Esophagus squamous epithelium (tissue), 5 donors: ENCODE measurements around the gene TP53RK. TPM values are rescaled to one million over a fixed set of nuclear protein-coding genes. Genes with fewer than 3 reads are reported as not detected.
"Not testable (repeated sequence)": the region's sequence is repeated elsewhere in the genome, so short reads cannot be mapped to it uniquely, and the experiment has no call there.

Source experiments
- DNase-seq: peaks from one replicate; lab custom pipeline; 2025; lab: John Stamatoyannopoulos, UW
- H3K27ac ChIP-seq, 4 donors: fragments of 200-600 bp; sonication (generic); one replicate each; pipeline ENCODE4 v1.5.1; 2016 to 2019; ENCODE audit warnings: mild to moderate bottlenecking in 1 of 4
- H3K27me3 ChIP-seq, 4 donors: fragments of 200-600 bp; sonication (generic); 1 replicate in 3 of 4; 2 replicates in 1 of 4; pipeline versions ENCODE4 v1.5.1 to v1.6.0; 2017 to 2021; ENCODE audit warnings: antibody characterized with exemption in 1 of 4
- H3K36me3 ChIP-seq, 3 donors: fragments of 200-600 bp; sonication (generic); one replicate each; pipeline ENCODE4 v1.5.1; 2016 to 2019
- H3K4me1 ChIP-seq, 3 donors: fragments of 200-600 bp; sonication (generic); one replicate each; pipeline ENCODE4 v1.5.1; 2017 to 2019
- H3K4me3 ChIP-seq, 4 donors: fragments of 200-600 bp; sonication (generic); 1 replicate in 3 of 4; 2 replicates in 1 of 4; pipeline ENCODE4 v1.5.1; 2016 to 2019; ENCODE audit warnings: mild to moderate bottlenecking in 2 of 4, moderate library complexity in 1 of 4
- H3K9me3 ChIP-seq, 3 donors: fragments of 200-600 bp; sonication (generic); one replicate each; pipeline ENCODE4 v1.5.1; 2016 to 2019
- CTCF ChIP-seq, 6 experiments: fragments of 450-650 bp in 4 of 6; fragments of 200-600 bp in 2 of 6; sonication (generic) in 2 of 6; IDR thresholded peaks; one replicate each; pipeline ENCODE4 v1.5.1; 2016 to 2019; ENCODE audit warnings: antibody characterized with exemption in 6 of 6, mild to moderate bottlenecking in 4 of 6, moderate library complexity in 4 of 6
- POLR2A ChIP-seq, 4 donors: fragments of 450-650 bp; IDR thresholded peaks; one replicate each; pipeline ENCODE4 v1.6.1; 2017; ENCODE audit warnings: antibody characterized with exemption in 4 of 4, mild to moderate bottlenecking in 4 of 4, moderate library complexity in 3 of 4
- WGBS, 2 donors: methylation state at CpG; one replicate each; pipeline ENCODE4 v1.1.5; 2018; 5-methylcytosine and 5-hydroxymethylcytosine counted together
- intact Hi-C: fragments of 100-400 bp; cut with DNase I; formaldehyde crosslinking; loops from one replicate; pipeline ENCODE4 v1.15.0; 2022
- total RNA-seq, 4 donors: library from RNA; depleted of rRNA; stranded (reverse); fragments of >200 nt; gene quantifications; one replicate each; pipeline ENCODE4 v1.1.0, GENCODE V29; 2016
- donor health status: DM: yes; HTN: yes; CAD: no.

TP53RK gene
- total RNA-seq, 4 donors from 2014 or later: 14.3 to 20.2 (median 17.1) TPM

GRCh38 chr20:46682063-46682821, 7.0 kb downstream of the TP53RK start:
- intact Hi-C loops: no loop called here
- H3K4me1 ChIP-seq: peaks cover 8 to 56% (median 19%) of the 10 kb centered on the region in 3 donors
- DNase-seq: no peak

GRCh38 chr20:46681032-46681854, 8.0 kb downstream of the TP53RK start:
- peak; percentile 61 to 81 (median 80) for TF ChIP-seq CTCF (IDR thresholded peaks at IDR 0.05)
- no peak for TF ChIP-seq POLR2A (IDR thresholded peaks at IDR 0.05)
- WGBS, 2 donors: 41 to 47% methylated on average over 14 of the region's 14 CpGs
- Histone ChIP-seq H3K27ac (no peak overlapping the region), H3K4me1 (peaks cover 7 to 46% (median 16%) of the 10 kb centered on the region in 3 donors), H3K9me3 (no peaks in the 10 kb centered on the region), H3K27me3 (no peaks in the 10 kb centered on the region), H3K4me3 (no peak overlapping the region), H3K36me3 (peaks cover 0 to 11% (median 4%) of the 10 kb centered on the region in 3 donors)
- intact Hi-C loops: no loop called here
- DNase-seq: no peak

More at GRCh38 chr20:46682063-46682821, 7.0 kb downstream of the TP53RK start:
- TF ChIP-seq CTCF (IDR thresholded peaks at IDR 0.05): no peak
- no peak for TF ChIP-seq POLR2A (IDR thresholded peaks at IDR 0.05)
- Histone ChIP-seq H3K27me3 (no peaks in the 10 kb centered on the region), H3K27ac (no peak overlapping the region), H3K9me3 (no peaks in the 10 kb centered on the region), H3K4me3 (no peak overlapping the region), H3K36me3 (peaks cover 0 to 17% (median 4%) of the 10 kb centered on the region in 3 donors)
- 84 to 85% methylated on average over 9 of the region's 9 CpGs for WGBS, 2 donors

DNA sequence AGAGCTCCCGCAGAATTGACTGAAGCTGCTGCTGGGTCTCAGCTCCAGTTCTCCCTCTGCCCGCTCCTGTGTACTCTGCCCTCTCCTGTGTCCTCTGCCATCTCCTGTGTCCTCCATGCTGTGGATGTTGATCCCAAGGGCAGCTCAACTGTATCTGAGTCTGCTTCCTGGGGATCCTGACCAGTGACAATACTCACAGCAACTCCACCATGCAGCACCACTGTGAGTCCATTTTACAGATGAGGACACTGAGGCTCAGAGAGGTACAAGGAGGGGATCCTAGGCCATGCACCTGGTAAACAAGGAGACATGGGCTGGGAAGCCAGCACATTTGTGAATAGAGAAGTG, 8.6 kb downstream of the TP53RK start:
- Histone ChIP-seq H3K4me3 (no peak overlapping the region), H3K9me3 (no peaks in the 10 kb centered on the region), H3K36me3 (peaks cover 0 to 5% (median 4%) of the 10 kb centered on the region in 3 donors), H3K27ac (no peak overlapping the region), H3K4me1 (peaks cover 7 to 42% (median 16%) of the 10 kb centered on the region in 3 donors), H3K27me3 (no peaks in the 10 kb centered on the region)
- no peak for TF ChIP-seq POLR2A (IDR thresholded peaks at IDR 0.05)
- no peak for TF ChIP-seq CTCF (IDR thresholded peaks at IDR 0.05)
- no peak for DNase-seq
- intact Hi-C loops: no loop called here
- 85% methylated on average over 2 of the region's 2 CpGs; no CpG with 5 or more reads in 1 of the 2 donors for WGBS, 2 donors

GRCh38 chr20:46678516-46678915, 10.7 kb downstream of the TP53RK start:
- no peak overlapping the region for H3K27ac ChIP-seq
- H3K4me1 ChIP-seq: peaks cover 5 to 27% (median 8%) of the 10 kb centered on the region in 3 donors
- DNase-seq: no peak
- no peaks in the 10 kb centered on the region for H3K27me3 ChIP-seq
- TF ChIP-seq CTCF (IDR thresholded peaks at IDR 0.05): no peak
- no peak for TF ChIP-seq POLR2A (IDR thresholded peaks at IDR 0.05)
- H3K36me3 ChIP-seq: peaks cover 0 to 4% (median 0%) of the 10 kb centered on the region in 3 donors
- intact Hi-C loops: no loop called here
- WGBS, 2 donors: 79 to 80% methylated on average over 1 to 4 of the region's 4 CpGs
- H3K4me3 ChIP-seq: no peak overlapping the region
- no peaks in the 10 kb centered on the region for H3K9me3 ChIP-seq

DNA sequence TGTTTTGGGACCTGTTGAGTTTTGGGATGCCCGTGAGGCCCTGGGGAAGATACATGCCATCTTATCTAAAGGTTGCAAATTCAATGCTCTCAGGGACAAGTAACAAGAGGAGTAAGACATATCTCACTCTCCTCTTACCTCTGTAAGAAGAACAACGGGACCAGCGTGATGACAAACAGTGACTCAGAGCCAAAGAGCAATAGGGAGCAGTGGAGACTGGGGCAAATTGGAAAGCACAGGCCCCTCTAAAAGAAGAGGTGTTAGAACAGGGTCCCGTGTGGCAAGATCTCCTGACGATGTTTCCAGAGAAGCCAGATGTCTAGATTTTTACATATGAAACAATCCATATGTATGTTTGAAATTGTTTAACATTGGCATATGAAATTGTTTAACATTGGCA, 11.6 kb downstream of the TP53RK start:
- DNase-seq: no peak
- H3K27me3 ChIP-seq: no peaks in the 10 kb centered on the region
- H3K4me1 ChIP-seq: peaks cover 0 to 18% (median 0%) of the 10 kb centered on the region in 3 donors
- no peaks in the 10 kb centered on the region for H3K9me3 ChIP-seq
- TF ChIP-seq POLR2A (IDR thresholded peaks at IDR 0.05) (no peak), CTCF (IDR thresholded peaks at IDR 0.05) (no peak)
- H3K27ac ChIP-seq: no peak overlapping the region
- peaks cover 0 to 4% (median 0%) of the 10 kb centered on the region in 3 donors for H3K36me3 ChIP-seq
- intact Hi-C loops: no loop called here
- 68 to 77% methylated on average over 5 of the region's 5 CpGs for WGBS, 2 donors
- H3K4me3 ChIP-seq: no peak overlapping the region

DNA sequence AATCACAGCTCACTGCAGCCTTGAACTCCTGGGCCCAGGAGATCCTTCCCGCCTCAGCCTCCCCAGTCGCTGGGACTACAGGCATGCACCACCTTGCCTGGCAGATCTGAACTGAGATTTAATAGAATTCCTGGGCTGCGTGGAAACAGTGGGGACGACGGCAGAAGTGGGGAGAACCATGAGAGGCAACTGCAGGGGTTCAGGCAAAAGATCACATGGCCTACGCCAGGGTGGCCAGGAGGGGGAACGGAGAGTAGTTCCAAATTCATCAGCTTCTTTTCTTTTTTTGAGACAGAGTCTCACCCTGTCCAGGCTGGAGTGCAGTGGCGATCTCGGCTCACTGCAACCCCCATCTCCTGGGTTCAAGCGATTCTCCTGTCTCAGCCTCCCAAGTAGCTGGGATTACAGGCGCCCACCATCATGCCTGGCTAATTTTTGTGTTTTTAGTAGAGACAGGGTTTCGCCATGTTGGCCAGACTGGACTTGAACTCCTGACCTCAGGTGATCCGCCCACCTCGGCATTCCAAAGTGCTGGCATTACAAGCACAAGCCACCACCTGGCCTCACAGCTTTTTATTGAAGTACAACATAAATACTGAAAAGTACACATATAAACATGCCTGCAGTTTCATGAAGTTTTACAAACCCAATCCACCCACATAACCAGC, 12.5 kb downstream of the TP53RK start:
- 78 to 88% methylated on average over 5 to 7 of the region's 14 CpGs for WGBS, 2 donors
- not testable (repeated sequence) for DNase-seq

More for the DNA sequence above, 12.5 kb downstream of the TP53RK start:
- intact Hi-C loops, H3K27ac ChIP-seq, H3K4me1 ChIP-seq, H3K36me3 ChIP-seq, H3K4me3 ChIP-seq, H3K27me3 ChIP-seq, H3K9me3 ChIP-seq: not testable (repeated sequence)
